ENCODE data around the gene RPL37A. TPM values are rescaled to one million over a fixed set of nuclear protein-coding genes. Genes with fewer than 3 reads are reported as not detected.

The RPL37A gene
- total and polyA plus RNA-seq, 12 donors: 673 to 4,521 (median 2,299) TPM

DNA sequence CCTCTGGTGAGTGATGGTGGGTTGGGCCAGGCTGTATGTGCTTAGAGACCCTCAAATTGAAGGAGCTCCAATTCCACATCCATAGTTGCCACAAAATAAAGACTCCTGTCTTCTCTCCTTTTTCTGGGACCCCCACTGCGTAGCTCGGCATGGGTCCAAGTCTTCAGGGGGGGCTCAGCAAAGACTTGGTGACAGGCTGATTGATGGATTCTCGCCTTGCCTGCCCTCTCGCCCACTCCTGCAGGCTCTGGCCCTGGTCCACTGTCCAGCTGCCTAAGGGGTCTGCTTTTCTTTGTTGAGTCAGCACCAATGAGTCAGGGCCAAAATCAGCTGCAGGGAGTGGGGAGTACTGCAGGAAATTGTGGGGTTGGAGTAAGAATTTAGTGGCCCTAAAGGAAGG lies 21.5 kb downstream of the RPL37A start:
- Histone ChIP-seq H3K27ac (no peak overlapping the region), H3K9me3 (replicated peaks in 1 of 3) (no peaks in the 10 kb centered on the region), H3K4me3 (no peak overlapping the region), H3K4me1 (replicated peaks in 1 of 2) (no peaks in the 10 kb centered on the region), H3K36me3 (replicated peaks in 1 of 2) (no peaks in the 10 kb centered on the region), H3K27me3 (no peaks in the 10 kb centered on the region)
- WGBS, 4 donors: 81 to 91% (median 88%) methylated on average over 4 of the region's 4 CpGs
- TF ChIP-seq, protein P1, sequence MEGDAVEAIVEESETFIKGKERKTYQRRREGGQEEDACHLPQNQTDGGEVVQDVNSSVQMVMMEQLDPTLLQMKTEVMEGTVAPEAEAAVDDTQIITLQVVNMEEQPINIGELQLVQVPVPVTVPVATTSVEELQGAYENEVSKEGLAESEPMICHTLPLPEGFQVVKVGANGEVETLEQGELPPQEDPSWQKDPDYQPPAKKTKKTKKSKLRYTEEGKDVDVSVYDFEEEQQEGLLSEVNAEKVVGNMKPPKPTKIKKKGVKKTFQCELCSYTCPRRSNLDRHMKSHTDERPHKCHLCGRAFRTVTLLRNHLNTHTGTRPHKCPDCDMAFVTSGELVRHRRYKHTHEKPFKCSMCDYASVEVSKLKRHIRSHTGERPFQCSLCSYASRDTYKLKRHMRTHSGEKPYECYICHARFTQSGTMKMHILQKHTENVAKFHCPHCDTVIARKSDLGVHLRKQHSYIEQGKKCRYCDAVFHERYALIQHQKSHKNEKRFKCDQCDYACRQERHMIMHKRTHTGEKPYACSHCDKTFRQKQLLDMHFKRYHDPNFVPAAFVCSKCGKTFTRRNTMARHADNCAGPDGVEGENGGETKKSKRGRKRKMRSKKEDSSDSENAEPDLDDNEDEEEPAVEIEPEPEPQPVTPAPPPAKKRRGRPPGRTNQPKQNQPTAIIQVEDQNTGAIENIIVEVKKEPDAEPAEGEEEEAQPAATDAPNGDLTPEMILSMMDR (IDR thresholded peaks at IDR 0.05): no peak
- TF ChIP-seq POLR2A (IDR thresholded peaks at IDR 0.05): no peak
- peak in 1 of 7 donors; percentile 38 for DNase-seq
- intact Hi-C loops (cut with DNase I): no loop called here

DNA sequence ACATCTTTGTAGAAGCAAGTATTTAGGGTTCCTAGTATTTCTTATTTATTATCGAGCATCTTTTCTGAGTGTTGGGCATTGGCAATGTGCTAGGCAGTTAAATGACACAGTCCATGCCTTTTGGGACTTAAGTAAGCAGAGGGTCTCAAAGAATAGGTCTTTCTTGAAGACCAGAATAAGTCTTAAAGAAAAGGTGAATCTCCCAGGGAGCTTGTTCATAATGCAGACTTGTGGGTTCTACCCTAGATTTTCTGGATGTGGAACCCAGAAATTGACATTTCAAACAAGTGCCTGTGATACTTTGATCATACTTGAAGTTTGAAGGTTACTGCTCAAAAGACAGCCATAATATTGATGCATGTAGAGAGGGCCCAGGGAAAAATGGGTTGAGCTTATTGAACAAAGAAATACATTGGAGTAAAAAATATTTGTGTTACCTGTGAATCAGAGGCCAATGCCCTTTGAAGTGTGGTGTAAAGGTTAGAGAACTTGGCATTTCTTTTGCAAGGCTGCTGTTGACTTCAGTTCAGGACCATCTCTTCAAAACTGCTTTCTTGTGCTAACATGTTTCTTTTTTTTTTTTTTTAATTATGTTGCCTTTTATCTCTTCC lies 24.4 kb downstream of the RPL37A start:
- H3K9me3 ChIP-seq (replicated peaks in 1 of 3): no peaks in the 10 kb centered on the region
- 83 to 100% (median 94%) methylated on average over 1 of the region's 1 CpG for whole genome bisulfite sequencing, 4 donors
- no peaks in the 10 kb centered on the region for H3K4me1 ChIP-seq (replicated peaks in 1 of 2)
- H3K4me3 ChIP-seq: no peak overlapping the region
- H3K36me3 ChIP-seq (replicated peaks in 1 of 2): no peaks in the 10 kb centered on the region
- intact Hi-C loops (cut with DNase I): no loop called here
- TF ChIP-seq POLR2A (IDR thresholded peaks at IDR 0.05): no peak
- TF ChIP-seq, protein P1 (IDR thresholded peaks at IDR 0.05): no peak
- H3K27me3 ChIP-seq: no peaks in the 10 kb centered on the region
- no peak overlapping the region for H3K27ac ChIP-seq
- DNase-seq: no peak

DNA sequence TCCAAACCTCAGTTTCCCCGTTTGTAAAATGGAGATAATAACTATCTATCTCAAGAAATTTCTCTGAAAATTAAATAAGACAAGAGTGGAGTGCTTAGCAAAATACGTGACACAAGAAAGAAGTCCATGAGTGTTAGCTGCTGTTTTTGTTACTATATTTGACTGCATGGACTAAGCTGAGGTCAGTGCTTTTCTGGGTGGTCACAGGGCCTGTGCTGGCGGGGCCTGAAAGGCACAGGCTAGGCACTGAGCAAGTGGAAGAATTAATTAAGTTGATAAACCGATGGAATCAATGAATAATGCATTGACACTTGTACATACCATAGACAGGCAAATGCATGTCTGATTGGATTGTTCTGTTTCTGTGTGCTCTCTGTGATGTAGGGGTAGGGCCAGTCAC lies 27.3 kb downstream of the RPL37A start:
- 69 to 83% (median 73%) methylated on average over 4 of the region's 4 CpGs for WGBS, 4 donors
- intact Hi-C loops (cut with DNase I): no loop called here

DNA sequence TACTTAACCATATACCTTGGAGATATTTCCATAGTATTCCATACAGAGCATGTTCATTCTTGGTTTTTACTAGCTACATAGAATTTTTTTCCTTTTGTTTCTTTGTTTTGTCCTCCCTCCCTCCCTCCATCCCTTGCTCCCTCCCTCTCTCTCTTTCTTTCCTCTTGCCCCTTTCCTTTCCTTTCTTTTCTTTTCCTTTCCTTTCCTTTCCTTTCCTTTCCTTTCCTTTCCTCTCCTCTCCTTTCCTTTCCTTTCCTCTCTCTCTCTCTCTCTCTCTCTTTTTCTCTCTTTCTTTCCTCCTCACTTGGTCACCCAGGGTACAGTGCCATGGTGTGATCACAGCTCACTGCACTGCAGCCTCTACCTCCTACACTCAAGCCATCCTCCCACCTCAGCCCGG lies 28.3 kb downstream of the RPL37A start:
- Histone ChIP-seq H3K27ac (no peak overlapping the region), H3K4me1 (replicated peaks in 1 of 2) (no peaks in the 10 kb centered on the region), H3K27me3 (no peaks in the 10 kb centered on the region), H3K36me3 (replicated peaks in 1 of 2) (no peaks in the 10 kb centered on the region), H3K4me3 (no peak overlapping the region), H3K9me3 (replicated peaks in 1 of 3) (no peaks in the 10 kb centered on the region)
- WGBS, 4 donors: 92 to 100% (median 98%) methylated on average over 1 of the region's 1 CpG
- intact Hi-C loops (cut with DNase I): no loop called here
- no peak for DNase-seq
- TF ChIP-seq, protein P1 (IDR thresholded peaks at IDR 0.05): no peak
- TF ChIP-seq POLR2A (IDR thresholded peaks at IDR 0.05): no peak

More for the DNA sequence above, 27.3 kb downstream of the RPL37A start:
- Histone ChIP-seq H3K4me1 (replicated peaks in 1 of 2) (no peaks in the 10 kb centered on the region), H3K4me3 (no peak overlapping the region), H3K27ac (no peak overlapping the region), H3K27me3 (no peaks in the 10 kb centered on the region), H3K9me3 (replicated peaks in 1 of 3) (no peaks in the 10 kb centered on the region), H3K36me3 (replicated peaks in 1 of 2) (no peaks in the 10 kb centered on the region)
- TF ChIP-seq, protein P1 (IDR thresholded peaks at IDR 0.05): no peak
- no peak for TF ChIP-seq POLR2A (IDR thresholded peaks at IDR 0.05)
- DNase-seq: no peak

Data from adrenal gland (tissue), 12 donors.